ENCODE data around the gene AKAP6.

Gene AKAP6

DNA sequence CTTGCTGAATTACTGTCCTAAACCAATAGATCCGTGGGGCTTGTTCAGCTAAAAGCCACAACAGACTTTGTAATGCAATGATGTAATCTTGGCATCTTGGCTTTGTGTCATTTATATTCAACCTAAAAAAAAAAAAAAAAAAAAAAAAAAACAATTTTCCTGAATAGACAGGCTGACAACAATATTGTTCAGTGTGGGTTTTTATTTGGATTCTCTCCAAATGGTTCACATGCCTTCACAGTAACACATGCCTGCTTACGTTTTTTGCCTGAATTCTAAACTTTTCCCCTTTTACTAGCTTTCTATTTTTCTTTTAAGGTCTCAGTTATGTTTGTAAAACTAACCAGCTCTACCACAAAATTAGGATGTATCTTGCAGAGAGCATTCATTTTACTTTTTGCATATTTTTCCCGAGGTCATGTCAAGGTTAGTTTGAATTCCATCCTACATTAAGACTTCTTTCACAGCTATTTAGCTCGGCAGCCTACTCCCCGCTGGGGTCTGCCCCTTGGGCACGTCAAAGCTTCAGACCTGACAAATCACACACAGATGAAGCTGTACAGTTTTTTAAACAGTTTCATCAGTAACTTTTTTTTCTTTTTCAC lies 395.9 kb downstream of the AKAP6 start:
- no peak for DNase-seq

DNA sequence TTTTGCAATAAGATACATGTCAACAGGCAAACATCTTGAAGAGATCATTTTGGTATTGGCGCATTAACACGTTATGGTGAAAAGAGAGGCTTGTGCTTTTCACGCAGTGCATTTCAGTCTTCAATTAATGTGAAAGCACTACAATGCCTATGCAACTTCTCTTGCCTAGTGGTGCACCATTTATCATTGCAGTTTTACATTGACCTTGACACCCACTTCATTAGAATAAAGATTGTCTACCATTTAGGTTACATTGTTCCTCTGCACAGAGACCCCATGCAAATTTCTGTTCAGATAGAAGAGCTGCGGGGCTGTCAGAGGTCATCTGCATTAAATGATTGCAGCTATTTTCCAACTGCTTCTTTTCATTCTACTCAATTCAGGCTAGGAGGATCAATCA lies 397.4 kb downstream of the AKAP6 start:
- DNase-seq = no peak

DNA sequence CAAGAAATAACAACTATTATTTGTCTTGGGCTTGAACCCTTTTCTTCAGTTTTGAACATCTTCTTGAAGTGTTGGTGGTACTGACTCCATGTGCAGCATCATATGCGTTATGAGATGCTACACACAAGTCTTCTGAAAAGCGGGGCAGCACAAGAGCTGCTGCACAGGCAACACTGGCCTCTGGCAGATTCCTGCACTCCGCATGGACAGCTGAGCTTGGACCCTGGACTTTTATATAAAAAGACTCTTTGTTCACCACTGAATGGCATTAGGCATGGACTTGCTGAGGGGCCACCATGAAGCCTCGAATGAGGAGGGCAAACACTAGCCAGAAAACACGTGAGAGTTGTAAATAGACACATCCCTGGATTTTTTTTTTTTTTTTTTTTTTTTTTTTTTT lies 398.7 kb downstream of the AKAP6 start:
- DNase-seq = no peak

DNA sequence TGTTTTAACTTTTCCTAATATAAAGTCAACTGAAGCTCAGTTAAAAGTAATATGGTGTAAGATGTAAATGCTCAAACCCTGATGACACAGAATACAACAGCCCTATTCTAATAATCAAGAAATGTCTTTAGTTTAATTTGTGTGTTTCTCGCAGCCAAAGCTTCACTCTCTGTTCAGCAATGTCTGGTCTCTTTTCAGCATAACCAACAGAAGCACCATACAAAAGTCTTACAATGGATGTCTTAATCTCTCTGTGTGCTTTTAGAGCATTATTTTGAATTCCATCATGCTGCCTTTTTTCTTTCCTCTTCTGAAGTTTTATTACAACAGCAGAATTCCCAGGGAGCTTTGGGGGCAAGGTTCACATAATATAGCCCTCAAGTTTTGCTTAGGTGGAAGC lies 399.4 kb downstream of the AKAP6 start:
- DNase-seq = no peak

DNA sequence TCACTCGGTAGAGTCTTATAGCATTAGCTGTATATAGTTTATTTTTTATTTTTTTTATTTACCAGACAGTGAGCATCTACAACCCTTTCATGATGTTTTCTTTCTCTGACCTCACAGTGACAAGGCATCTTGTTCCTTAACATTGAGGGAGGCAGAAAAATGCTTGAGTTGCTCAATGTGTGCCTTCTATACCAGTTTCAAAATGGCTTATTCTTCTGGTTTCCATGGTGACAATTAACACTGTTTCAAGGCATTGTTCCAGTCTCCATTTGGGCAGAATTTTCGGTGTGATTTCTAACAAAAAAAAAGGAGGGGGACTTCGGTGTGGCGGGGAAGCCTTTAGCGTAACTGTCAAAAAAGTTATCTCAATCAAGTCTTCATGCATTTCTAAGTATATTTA lies 399.9 kb downstream of the AKAP6 start:
- DNase-seq = no peak

DNA sequence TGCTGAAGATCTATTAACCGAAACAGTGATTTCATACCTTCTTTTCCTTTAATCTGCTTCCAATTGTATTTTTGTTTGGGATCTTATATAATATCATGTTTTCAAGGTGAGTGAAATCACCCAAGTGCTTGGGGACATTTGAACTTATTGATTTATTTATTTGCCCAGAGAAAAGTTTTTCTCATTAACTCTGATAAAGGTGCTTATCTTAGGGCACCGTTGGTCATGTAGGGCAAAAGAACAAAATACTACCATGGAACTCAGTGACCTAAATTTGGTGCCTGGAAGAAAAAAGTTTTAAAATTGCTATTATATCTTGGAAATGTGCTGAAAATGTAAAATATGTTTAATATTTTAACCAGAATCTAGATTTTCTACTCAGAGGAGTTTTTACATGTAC lies 402.2 kb downstream of the AKAP6 start:
- DNase-seq = no peak

DNA sequence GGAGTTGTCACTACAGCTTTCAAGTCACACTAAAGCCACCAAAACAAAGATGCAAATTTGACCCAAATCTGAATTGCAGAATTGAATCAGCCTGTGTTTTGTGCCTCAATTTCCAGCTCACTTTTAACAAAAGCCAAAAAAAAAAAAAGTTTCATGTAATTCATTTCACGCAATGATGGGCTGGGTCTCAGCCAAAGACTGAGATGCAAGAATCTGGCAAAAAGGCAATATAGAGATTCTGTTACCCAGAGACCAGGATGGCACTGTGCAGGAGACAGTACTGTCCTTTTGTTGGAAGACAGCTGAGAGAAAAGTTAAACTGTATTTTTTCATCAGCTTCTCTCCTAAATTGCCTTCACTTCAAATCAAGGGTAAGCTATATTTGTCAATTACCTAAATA lies 403.9 kb downstream of the AKAP6 start:
- no peak for DNase-seq

DNA sequence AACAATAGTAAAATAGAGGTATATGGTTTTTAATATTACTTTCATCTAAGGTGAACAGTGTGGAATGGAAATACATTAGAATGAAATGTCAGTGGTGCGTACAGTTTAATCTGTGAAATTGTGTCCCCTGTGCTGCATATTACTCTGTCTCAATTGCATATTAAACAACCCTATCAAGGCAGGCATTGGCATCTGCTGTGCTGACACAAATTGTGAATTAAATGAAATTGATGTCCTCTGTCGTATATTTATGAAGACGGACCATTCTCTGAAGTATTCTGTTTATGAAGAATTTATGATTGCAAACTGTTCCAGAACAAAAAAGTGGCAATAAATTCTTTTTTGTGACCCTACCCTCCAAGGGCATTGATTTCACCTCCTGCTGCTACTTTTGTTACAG lies 405.2 kb downstream of the AKAP6 start:
- no peak for DNase-seq

DNA sequence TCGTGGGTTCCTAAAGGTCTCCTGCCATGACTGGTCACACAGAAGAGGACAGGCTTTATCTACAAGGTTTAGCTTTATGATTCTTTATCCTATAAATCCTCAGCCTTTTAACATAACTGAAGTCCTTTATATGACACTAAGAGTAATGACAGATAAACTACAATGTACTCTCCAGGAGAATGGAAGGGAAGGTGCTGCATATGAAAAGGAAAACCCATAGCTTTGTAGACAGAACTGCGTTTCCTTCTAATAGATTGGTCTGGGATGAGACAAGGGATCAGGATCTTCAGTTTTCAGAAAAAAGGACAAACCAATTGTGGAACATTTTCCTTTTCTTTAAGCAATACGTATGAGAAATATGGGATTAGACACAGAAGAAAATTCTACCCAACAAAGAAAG lies 408.5 kb downstream of the AKAP6 start:
- no peak for DNase-seq

DNA sequence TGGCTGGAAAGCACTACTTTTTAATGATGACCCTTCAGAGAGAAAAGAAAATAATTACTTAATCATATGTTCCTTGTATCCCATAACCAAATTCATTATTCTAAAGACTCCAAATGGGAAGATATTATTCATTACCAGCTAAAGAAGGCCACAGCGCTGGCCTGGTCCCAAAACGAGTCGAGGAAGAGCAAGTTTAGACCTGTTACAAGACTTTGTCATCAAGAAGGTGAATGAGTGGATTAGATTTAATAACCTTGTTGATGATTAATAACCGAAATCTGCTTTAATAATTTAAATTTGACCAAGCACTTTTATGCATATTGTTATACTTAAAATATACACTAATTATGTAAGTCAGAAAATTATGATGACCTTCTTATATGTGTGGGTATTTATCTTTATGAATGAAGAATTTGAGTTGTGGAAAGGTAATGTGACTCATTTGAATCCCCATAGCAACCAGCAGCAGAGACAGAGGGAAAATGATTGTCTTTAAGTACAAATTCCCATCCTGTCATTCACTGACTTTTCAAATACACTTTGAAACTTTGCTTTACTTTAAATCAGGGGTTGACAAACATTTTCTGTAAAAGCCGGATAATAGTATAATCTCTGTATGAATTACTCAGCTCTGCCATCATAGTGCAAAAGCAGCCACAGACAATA lies 409.2 kb downstream of the AKAP6 start:
- no peak for DNase-seq

DNA sequence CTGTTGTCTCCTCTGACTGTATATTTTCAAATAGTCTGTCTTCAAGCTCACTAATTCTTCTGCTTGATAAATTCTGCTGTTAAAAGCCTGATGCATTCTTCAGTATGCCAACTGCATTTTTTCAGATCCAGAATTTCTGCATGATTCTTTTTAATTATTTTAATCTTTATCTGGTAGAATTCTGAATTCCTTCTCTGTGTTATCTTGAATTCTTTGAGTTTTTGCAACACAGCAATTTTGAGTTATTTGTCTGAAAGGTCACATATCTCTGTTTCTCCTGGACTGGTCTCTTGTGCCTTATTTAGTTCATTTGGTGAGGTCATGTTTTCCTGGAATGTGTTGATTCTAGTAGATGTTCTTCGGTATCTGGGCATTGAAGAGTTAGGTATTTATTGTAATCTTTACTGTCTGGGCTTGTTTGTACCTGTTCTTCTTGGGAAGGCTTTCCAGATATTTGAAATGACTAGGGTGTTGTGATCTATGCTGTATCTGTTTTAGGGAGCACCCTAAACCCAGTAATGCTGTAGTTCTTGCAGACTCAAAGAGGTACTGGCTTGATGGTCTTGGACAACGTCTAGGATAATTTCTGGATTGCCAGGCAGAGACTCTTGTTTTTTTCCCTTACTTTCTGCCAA lies 415.8 kb downstream of the AKAP6 start:
- DNase-seq = no peak

DNA sequence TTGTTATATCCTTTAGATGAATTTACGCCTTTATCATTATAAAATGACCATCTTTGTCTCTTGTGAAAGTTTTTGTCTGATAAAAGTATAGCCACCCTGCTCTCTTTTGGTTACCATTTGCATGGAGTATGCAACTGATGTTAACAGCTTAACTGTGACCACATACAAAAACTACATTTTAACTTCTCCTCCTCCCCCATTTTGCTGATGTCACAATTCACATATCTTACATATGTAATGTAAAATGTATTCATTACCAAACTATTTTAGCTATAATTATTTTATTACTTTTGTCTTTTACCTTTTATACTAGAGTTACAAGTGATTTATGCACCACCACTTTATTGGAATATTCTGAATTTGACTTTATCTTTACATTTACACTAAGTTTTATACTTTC lies 425.1 kb downstream of the AKAP6 start:
- DNase-seq = no peak

DNA sequence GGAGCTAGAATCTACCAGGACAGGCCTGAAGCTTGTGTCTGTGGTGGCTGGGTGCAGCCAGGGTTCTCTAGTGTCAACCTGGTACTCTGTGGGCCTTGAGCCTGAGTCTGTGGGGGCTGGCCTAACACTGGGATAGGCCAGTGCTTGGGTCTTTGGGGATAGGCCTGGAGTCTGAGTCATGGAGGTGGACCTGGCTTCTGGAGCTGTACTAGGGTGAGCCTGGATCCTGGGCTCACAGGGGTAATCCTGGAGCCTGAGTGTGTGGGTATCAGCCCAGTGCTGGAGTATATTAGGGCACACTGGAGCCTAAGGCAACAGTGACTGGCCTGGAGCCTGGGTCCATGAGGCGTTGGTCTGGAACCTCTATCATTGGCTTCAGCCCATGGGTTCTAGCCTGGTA lies 427.1 kb downstream of the AKAP6 start:
- DNase-seq = no peak

DNA sequence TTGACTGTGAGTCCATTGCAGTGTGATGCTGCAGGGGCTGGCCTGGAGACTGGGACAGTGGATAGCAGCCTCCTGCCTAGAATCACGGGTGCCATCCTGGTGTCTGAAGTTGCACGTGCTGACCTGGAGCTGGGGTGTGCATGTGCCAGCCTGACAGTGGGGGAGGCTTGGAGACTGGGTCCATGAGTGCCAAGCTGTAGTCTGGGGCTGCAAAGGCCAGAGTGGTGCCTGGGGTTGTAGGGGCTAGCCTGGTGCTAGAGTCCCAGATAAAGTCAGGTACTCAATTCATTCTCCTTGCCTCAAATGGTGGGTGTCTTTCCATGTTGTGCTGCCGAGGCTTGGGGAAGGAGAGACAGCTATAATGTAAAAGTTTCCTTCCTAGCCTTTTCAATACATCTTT lies 427.7 kb downstream of the AKAP6 start:
- no peak for DNase-seq

DNA sequence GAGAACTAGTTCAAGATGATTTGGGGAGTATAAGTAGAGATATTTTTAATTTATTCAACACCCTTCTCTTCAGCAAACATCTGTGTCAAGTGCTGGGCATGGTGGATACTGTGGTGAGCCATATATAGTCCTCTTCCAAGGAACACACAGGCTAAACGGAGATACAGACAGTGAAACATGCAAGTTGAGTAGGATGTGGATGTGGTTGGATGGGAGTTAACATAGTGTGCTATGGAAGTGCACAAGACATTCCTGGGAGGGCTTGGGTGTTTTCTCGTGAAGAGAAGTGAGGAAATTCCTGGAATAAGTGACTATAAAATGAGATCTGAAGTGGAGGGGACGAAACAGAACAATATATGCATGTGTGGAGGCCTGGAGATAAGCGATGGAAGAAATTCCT lies 428.5 kb downstream of the AKAP6 start:
- no peak for DNase-seq

DNA sequence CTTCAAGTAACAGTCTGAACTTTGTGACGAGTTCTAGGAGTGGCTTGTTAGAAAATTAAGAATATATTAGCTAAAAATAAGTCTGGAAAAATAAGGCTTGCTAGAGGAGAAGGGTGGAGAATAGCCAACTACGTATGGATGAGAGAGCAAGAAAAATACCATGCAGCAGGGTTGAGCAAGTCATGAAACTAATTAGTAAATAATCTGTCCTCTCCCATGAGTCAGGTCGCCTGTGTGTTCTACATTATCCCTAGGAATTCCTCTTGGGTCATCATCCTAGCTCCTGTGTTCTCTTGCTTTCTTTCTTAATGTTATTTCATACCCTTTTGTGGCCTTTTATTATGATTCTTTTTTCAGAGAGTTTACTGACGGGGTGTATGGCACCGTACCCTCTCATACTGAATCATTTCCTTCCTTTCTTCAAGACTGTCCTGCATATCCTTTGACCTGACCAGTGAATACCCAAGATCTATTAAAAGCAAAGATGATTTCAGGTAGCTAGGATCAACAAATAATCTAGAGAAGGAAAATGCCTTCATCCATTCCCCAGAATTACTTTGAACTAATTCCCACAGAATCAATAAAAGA lies 432.4 kb downstream of the AKAP6 start:
- no peak for DNase-seq

DNA sequence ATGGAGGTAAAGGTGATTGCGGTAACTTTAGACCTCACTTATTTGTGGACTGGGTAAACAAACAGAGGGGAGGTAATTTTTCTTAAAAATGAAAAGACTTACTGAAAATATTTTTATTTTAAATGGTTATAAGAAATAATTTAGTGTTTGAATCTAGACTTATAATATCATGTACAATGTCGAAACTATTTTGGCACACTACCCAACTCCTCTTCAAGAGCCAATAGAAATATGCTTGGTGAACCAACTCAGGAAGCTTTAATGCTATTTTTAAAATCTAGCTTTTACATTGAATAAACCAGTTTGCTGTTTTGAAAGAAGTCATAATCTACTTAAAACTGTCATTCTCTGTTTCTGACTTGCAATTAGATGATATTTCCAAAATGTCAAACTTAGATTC lies 433.8 kb downstream of the AKAP6 start:
- DNase-seq = no peak

DNA sequence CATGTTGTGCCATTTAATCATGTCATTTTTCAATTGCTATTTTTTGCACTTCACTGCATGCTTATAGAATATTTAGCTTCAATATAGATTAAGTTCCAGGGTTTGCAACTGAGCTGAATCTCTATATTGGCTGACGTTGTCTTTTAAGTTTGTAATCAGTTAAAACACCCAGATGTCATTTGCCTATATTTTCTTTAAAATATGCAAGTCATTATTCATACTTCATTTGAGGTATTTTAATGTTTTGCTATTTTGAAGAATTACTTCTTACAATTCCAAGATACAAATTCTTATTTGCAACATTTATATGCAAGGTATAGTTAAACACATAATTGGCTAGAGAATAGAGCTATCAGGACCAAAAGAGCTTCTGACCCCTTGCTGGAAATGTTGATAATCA lies 434.6 kb downstream of the AKAP6 start:
- DNase-seq = no peak

DNA sequence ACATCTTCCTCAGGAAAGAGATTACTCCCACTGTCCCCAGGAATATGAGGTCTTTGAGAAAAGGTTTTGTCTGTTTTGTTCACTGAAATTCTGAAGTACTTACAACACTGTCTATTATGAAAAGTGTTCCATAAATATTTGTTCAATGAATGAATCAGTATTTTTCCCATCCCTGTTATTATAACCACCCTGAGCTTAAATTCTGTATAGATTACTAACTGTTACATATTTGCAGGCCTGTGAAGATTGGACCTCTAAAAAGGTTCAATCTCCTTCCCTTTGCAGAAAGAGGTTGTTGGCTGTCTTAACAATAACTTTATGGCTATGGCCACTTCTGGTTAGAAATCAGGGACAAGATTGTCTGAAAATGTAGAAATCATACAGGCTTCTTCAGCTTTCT lies 435.0 kb downstream of the AKAP6 start:
- no peak for DNase-seq

DNA sequence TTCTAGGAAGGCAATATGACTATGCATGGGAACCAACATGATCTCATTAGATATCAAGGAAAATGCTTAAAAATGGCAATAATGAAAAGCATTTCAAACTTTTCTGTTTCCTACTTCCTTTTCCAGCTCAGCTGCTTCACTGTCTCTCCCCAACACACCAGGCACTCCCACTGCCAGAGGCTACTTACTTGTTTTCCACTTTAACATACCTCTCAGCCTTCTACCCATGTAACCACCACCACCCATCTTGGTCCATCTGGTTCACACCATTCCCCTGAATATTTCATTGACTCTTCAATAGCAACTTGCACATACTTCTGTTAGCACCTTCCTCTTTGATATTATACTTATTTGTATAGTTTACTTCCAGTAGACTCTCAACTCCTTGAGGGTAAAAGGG lies 441.3 kb downstream of the AKAP6 start:
- no peak for DNase-seq

DNA sequence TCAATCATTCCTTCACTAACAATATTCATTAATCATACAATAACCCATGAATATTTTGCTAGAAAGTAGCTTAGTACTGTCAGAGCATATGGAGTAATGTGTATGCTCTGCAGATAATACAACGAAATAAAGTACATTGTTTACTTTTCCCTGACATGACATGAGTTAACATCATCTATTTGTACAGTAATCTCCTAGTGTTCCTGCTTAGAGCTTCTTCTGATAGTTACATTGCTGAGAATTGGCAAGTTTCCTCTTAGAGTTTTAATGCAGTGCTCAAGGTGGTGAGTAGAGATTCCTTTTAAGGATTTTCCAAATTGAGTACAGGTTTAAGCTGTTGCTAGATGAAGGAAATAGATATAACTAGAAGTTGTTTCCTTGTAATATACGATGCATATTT lies 445.1 kb downstream of the AKAP6 start:
- no peak for DNase-seq

DNA sequence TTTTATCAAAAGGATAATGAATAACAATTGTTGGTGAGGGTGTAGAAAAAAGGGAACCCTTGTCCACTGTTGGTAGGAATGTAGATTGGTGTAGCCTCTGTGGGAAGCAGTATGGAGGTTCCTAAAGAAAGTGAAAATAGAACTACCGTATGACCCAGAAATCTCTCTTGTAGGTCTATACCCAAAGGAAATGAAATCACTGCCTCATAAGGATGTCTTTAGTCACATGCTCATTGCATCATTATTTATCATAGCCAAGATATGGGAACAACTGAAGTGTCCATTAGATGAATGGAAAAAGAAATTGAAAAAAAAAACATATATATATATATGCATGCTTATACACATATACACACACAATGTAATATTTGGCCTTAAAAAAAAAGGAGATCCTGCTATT lies 450.7 kb downstream of the AKAP6 start:
- no peak for DNase-seq

DNA sequence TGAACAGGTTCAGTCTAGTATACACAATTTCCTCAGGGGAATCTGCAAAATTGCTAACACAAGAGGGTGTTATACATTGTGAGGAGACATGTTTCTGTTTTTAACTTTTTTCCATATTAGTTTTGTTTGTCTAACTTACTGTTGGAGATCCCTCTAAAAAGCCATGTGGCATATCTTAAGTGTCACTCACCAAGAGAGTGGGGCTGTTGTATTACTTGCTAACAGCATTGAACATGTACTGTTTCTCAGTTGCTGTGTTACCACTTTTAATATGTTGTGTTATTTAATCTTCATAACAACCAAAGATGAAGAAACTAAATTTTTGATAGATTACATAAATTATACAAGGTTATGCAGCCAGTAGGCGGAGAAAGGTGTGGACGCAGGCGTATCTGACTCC lies 455.3 kb downstream of the AKAP6 start:
- no peak for DNase-seq

DNA sequence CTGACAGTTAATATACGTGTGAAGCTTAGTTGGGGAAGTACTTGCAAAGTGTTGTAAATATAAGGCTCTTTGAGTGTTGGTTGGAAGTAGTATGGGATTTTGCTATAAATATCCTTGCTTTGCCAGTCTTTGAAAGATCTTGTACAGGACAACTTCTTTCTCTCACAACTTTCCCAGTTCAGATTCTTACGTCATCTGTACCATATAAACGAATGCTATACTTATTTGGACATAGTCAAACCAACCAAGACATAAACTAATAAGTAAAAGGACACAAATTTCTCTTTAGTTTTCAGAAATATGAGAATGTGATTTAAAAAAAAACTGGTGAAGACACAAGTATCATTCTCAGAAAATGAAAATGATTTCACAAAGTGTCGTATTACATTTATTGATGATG lies 456.5 kb downstream of the AKAP6 start:
- DNase-seq = no peak

DNA sequence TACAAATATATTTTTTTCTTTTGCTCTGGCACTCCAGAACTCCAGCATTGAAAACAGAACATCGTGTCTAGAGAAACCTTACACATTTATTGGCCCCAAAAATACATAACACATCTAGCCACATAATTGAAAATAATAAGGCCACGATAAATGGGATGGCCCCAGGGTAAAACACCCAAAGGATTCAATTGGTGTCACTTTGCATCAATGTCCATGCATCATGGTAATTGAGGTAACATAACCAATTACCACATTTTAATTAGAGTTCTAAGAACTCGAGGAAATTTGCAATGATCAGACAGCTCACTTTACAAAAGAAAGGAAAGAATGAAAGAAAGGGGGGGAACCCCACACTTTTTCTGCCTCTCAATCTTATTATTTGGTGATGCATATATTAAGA lies 457.8 kb downstream of the AKAP6 start:
- peak; percentile 50 for DNase-seq

All from retina (tissue), 1 donor.